IMR-90 (cell line): ENCODE results near the gene ETHE1. TPM values are rescaled to one million over a fixed set of nuclear protein-coding genes. Genes with fewer than 3 reads are reported as not detected.
A peak's percentile ranks its signal among the peaks of the same experiment; 100 is the strongest.

Experiments
- ATAC-seq: fragments of 200-7000 bp; cut with Tn5 transposase; 2 replicates; pipeline ENCODE4 v1.9.1; 2020; ENCODE audit warnings: low read depth, mild to moderate bottlenecking, moderate library complexity
- BruUV-seq: library from RNA; stranded (reverse); fragments of 400-500 nt; replicated peaks from 2 replicates; lab custom pipeline; 2021; lab: Mats Ljungman, UMichigan
- CTCF ChIA-PET: fragments of 300-600 bp; formaldehyde crosslinking; extraction: SDS; loops from one replicate; lab custom pipeline; 2021; ENCODE audit warnings: antibody characterized with exemption; lab: Yijun Ruan, JAX
- POLR2A ChIA-PET: fragments of 300-600 bp; sonication (Branson Sonifier 250); formaldehyde crosslinking; loops from one replicate; lab custom pipeline; 2022; ENCODE audit warnings: antibody characterized with exemption; ENCODE audit not compliant: unreplicated experiment; lab: Charles Lee
- DNase-seq: peaks from one replicate; pipeline ENCODE4 v3.0.0; 2013
- H2AFZ ChIP-seq: replicated peaks from 2 replicates; pipeline ENCODE3; 2013; ENCODE audit warnings: low read length, mild to moderate bottlenecking; ENCODE audit not compliant: poor library complexity
- H2AK5ac ChIP-seq: 2 replicates; pipeline ENCODE4 v1.6.1; 2013; ENCODE audit warnings: low read depth, low read length, inconsistent platforms
- H2AK9ac ChIP-seq: replicated peaks from 2 replicates; pipeline ENCODE3; 2013; ENCODE audit warnings: mild to moderate bottlenecking, low read depth, low read length, moderate library complexity; ENCODE audit not compliant: poor library complexity
- H2BK120ac ChIP-seq: 2 replicates; pipeline ENCODE4 v1.6.1; 2013; ENCODE audit warnings: low read depth, low read length, inconsistent platforms
- H2BK15ac ChIP-seq: 3 replicates; pipeline ENCODE4 v1.6.1; 2013; ENCODE audit warnings: low read depth, low read length, inconsistent platforms
- H2BK20ac ChIP-seq: 2 replicates; pipeline ENCODE4 v1.6.1; 2013; ENCODE audit warnings: low read depth, mild to moderate bottlenecking, inconsistent platforms, low read length, moderate library complexity
- H2BK5ac ChIP-seq: 2 replicates; pipeline ENCODE4 v1.6.1; 2013; ENCODE audit warnings: mild to moderate bottlenecking, low read depth, low read length, inconsistent platforms; ENCODE audit not compliant: poor library complexity, severe bottlenecking
- H3K14ac ChIP-seq: replicated peaks from 2 replicates; pipeline ENCODE4 v1.6.1; 2013; ENCODE audit warnings: low read depth, low read length, inconsistent platforms
- H3K18ac ChIP-seq: 2 replicates; pipeline ENCODE4 v1.6.1; 2013; ENCODE audit warnings: low read depth, low read length, control low read depth
- H3K23ac ChIP-seq: 2 replicates; pipeline ENCODE4 v1.6.1; 2013; ENCODE audit warnings: low read depth, low read length, inconsistent platforms
- H3K27ac ChIP-seq: 2 replicates; pipeline ENCODE4 v1.5.1; 2013; ENCODE audit warnings: mild to moderate bottlenecking, control low read depth, low read length; ENCODE audit not compliant: insufficient read depth
- H3K27me3 ChIP-seq: 2 replicates; pipeline ENCODE4 v1.6.1; 2013; ENCODE audit warnings: low read length; ENCODE audit not compliant: control insufficient read depth, insufficient read depth
- H3K36me3 ChIP-seq: 2 replicates; pipeline ENCODE4 v1.6.1; 2013; ENCODE audit warnings: low read length, mixed read lengths; ENCODE audit not compliant: control insufficient read depth, insufficient read depth
- H3K4ac ChIP-seq: 2 replicates; pipeline ENCODE4 v1.6.1; 2013; ENCODE audit warnings: low read depth, low read length, inconsistent platforms
- H3K4me1 ChIP-seq: 2 replicates; pipeline ENCODE4 v1.6.1; 2013; ENCODE audit warnings: low read length, mixed read lengths; ENCODE audit not compliant: control insufficient read depth, insufficient read depth
- H3K4me2 ChIP-seq: 2 replicates; pipeline ENCODE4 v1.6.1; 2013; ENCODE audit warnings: low read depth, mild to moderate bottlenecking, control low read depth, low read length, moderate library complexity
- H3K4me3 ChIP-seq: 2 replicates; pipeline ENCODE4 v1.5.1; 2013; ENCODE audit warnings: low read depth, mild to moderate bottlenecking, control low read depth, low read length, moderate library complexity; ENCODE audit not compliant: insufficient read depth
- H3K56ac ChIP-seq: 2 replicates; pipeline ENCODE4 v1.6.1; 2013; ENCODE audit warnings: low read length, inconsistent platforms; ENCODE audit not compliant: insufficient read depth; ENCODE audit errors: extremely low read depth
- H3K79me1 ChIP-seq, 2 experiments: 2 replicates each; pipeline ENCODE4 v1.6.1; 2013; ENCODE audit warnings: low read length in 2 of 2, inconsistent platforms in 1 of 2, low read depth in 1 of 2
- H3K9ac ChIP-seq: 2 replicates; pipeline ENCODE4 v1.6.1; 2013; ENCODE audit warnings: low read depth, low read length, control low read depth
- H3K9me1 ChIP-seq: 2 replicates; pipeline ENCODE4 v1.6.1; 2013; ENCODE audit warnings: low read length, inconsistent platforms; ENCODE audit not compliant: insufficient read depth
- H3K9me3 ChIP-seq: 2 replicates; pipeline ENCODE4 v1.6.1; 2013; ENCODE audit warnings: low read length; ENCODE audit not compliant: control insufficient read depth, insufficient read depth
- H4K20me1 ChIP-seq: 2 replicates; pipeline ENCODE4 v1.6.1; 2013; ENCODE audit warnings: low read length, inconsistent platforms; ENCODE audit not compliant: insufficient read depth
- H4K5ac ChIP-seq: 2 replicates; pipeline ENCODE4 v1.6.1; 2013; ENCODE audit warnings: mild to moderate bottlenecking, low read depth, low read length, control low read depth
- H4K8ac ChIP-seq, 2 experiments: 2 replicates each; pipeline ENCODE4 v1.6.1; 2013; ENCODE audit warnings: low read depth in 2 of 2, low read length in 2 of 2, control low read depth in 1 of 2, inconsistent platforms in 1 of 2
- H4K91ac ChIP-seq: 2 replicates; pipeline ENCODE4 v1.6.1; 2013; ENCODE audit warnings: low read depth, low read length, inconsistent platforms; ENCODE audit not compliant: insufficient read depth
- BHLHE40 ChIP-seq: fragments of 150-350 bp; IDR thresholded peaks from 2 replicates; pipeline ENCODE4 v1.6.1; 2016; ENCODE audit warnings: mild to moderate bottlenecking, low read depth, low read length
- CEBPB ChIP-seq: IDR thresholded peaks from 2 replicates; pipeline ENCODE4 v1.6.1; 2012; ENCODE audit warnings: low read depth, low read length, improper control_type of control experiment
- CHD1 ChIP-seq: IDR thresholded peaks from 2 replicates; pipeline ENCODE4 v1.6.1; 2012; ENCODE audit warnings: low read depth, low read length, improper control_type of control experiment
- FOS ChIP-seq: fragments of 150-350 bp; IDR thresholded peaks from 2 replicates; pipeline ENCODE4 v1.6.1; 2016; ENCODE audit warnings: low read depth, low read length
- MAFK ChIP-seq: IDR thresholded peaks from 2 replicates; pipeline ENCODE4 v1.6.1; 2012; ENCODE audit warnings: low read depth, low read length, improper control_type of control experiment
- MAZ ChIP-seq: IDR thresholded peaks from 2 replicates; pipeline ENCODE4 v1.6.1; 2012; ENCODE audit warnings: low read depth, mild to moderate bottlenecking, low read length, improper control_type of control experiment, moderate library complexity, borderline replicate concordance
- NFE2L2 ChIP-seq: fragments of 150-350 bp; IDR thresholded peaks from 2 replicates; pipeline ENCODE4 v1.6.1; 2016; ENCODE audit warnings: low read depth, mild to moderate bottlenecking, low read length
- POLR2A ChIP-seq: IDR thresholded peaks from 2 replicates; pipeline ENCODE4 v1.6.1; 2012; ENCODE audit warnings: mild to moderate bottlenecking, low read depth, low read length
- RAD21 ChIP-seq: IDR thresholded peaks from 2 replicates; pipeline ENCODE4 v1.6.1; 2012; ENCODE audit warnings: low read length, improper control_type of control experiment
- RFX5 ChIP-seq: IDR thresholded peaks from 2 replicates; pipeline ENCODE4 v1.8.0; 2012; ENCODE audit warnings: low read depth, mild to moderate bottlenecking, low read length, moderate library complexity
- SMC3 ChIP-seq: fragments of 150-350 bp; IDR thresholded peaks from 2 replicates; pipeline ENCODE4 v1.6.1; 2016; ENCODE audit warnings: low read depth, mild to moderate bottlenecking, antibody characterized with exemption, low read length, moderate library complexity
- USF2 ChIP-seq: fragments of 150-350 bp; IDR thresholded peaks from 2 replicates; pipeline ENCODE4 v1.6.1; 2017; ENCODE audit warnings: mild to moderate bottlenecking, antibody characterized with exemption, low read length, low read depth
- WGBS, 2 experiments: methylation state at CpG; one replicate each; pipeline versions ENCODE4 v1.1.5 to v1.1.7; 2013; ENCODE audit warnings: missing lambda C conversion rate in 2 of 2; ENCODE audit not compliant: insufficient read length in 1 of 2; ENCODE audit errors: extremely low coverage in 2 of 2; 5-methylcytosine and 5-hydroxymethylcytosine counted together
- dilution Hi-C: fragments of 300-500 bp; cut with HindIII; formaldehyde crosslinking; loops from one replicate; pipeline ENCODE4 v1.14.3; 2018; ENCODE audit warnings: low sequenced_read_pairs; ENCODE audit not compliant: unreplicated experiment
- in situ Hi-C: fragments of 300-500 bp; cut with MboI; formaldehyde crosslinking; loops from 3 replicates; pipeline ENCODE4 v1.14.3; 2019; ENCODE audit warnings: low sequenced_read_pairs, inconsistent platforms, mixed read lengths
- intact Hi-C: fragments of 100-400 bp; cut with micrococcal nuclease; formaldehyde crosslinking; loops from 2 replicates; pipeline ENCODE4 v1.10.0; 2022
- polyA plus RNA-seq, 3 experiments: library from polyadenylated mRNA; depleted of rRNA; stranded (reverse); fragments of >200 nt; gene quantifications; 2 replicates each; pipeline ENCODE4 v1.2.3, GENCODE V29; 2012; ENCODE audit warnings: low replicate concordance in 1 of 3
- total RNA-seq: library from RNA; depleted of rRNA; stranded (reverse); fragments of >200 nt; gene quantifications from 2 replicates; pipeline ENCODE4 v1.2.3, GENCODE V29; 2012
- TF ChIP-seq, protein P1 (sequence below): conservative IDR thresholded peaks from 2 replicates; pipeline ENCODE4 v1.5.1; 2012; ENCODE audit warnings: mild to moderate bottlenecking, low read depth, low read length, improper control_type of control experiment
- TF ChIP-seq, protein P2 (sequence below): fragments of 150-350 bp; IDR thresholded peaks from 2 replicates; pipeline ENCODE4 v1.6.1; 2016; ENCODE audit warnings: low read depth, mild to moderate bottlenecking, low read length, moderate library complexity, borderline replicate concordance

Gene ETHE1
- total and polyA plus RNA-seq, 2 of the 4 experiments (the other 2 are of a cell fraction): 161 to 233 TPM

- 0 out of 2 replicates have a peak, but pooled peaks cover 1% of the 10 kb centered on the region for H3K36me3 ChIP-seq
- H3K4me1 ChIP-seq: peaks cover 5% of the 10 kb centered on the region
- H2BK20ac ChIP-seq: no peak within 1 kb of the TSS
- 0% methylated on average over 6 of the region's 51 CpGs; no CpG with 5 or more reads in 1 of the 2 experiments for WGBS, 2 experiments
- H3K27me3 ChIP-seq: no peaks in the 10 kb centered on the region
- intact Hi-C loops: loop anchor here (1.0 kb wide), 1 partner anchor 21 kb away; the partner anchor contains the start of genes IRGQ and ZNF576
- H3K18ac ChIP-seq: peak within 1 kb of the TSS; percentile 16; the same call in 1 of the 2 replicates
- peak within 1 kb of the TSS; percentile 57; the same call in 1 of the 2 replicates for H2BK120ac ChIP-seq
- peak within 1 kb of the TSS; percentile 71 for H4K5ac ChIP-seq
- peaks cover 3% of the 10 kb centered on the region; the same call in 1 of the 2 replicates for H3K9me1 ChIP-seq
- H2AK9ac ChIP-seq: peak within 1 kb of the TSS; percentile 94
- H3K4me3 ChIP-seq: peak within 1 kb of the TSS; percentile 71
- H3K79me1 ChIP-seq: peaks cover 24 to 46% of the 10 kb centered on the region in 2 experiments
- peak within 1 kb of the TSS; percentile 96 for H3K4ac ChIP-seq
- peak within 1 kb of the TSS; percentile 95 for H3K14ac ChIP-seq
- ATAC-seq (peak; percentile 99), DNase-seq (peak; percentile 98)
- peak within 1 kb of the TSS; percentile 78 to 92 for H4K8ac ChIP-seq
- ChIA-PET POLR2A (no interaction called here), CTCF (interaction anchor here (1.0 kb wide), 1 partner anchor 20 kb away, joined by 3 read pairs; no protein-coding TSS in a partner anchor)
- peak within 1 kb of the TSS; percentile 96 for H3K9ac ChIP-seq
- peak within 1 kb of the TSS; percentile 90 for H3K27ac ChIP-seq
- no peak within 1 kb of the TSS; the same call in 2 of the 3 replicates for H2BK15ac ChIP-seq
- peak within 1 kb of the TSS; percentile 82 for H2BK5ac ChIP-seq
- H2AFZ ChIP-seq: peak within 1 kb of the TSS; percentile 98
- H2AK5ac ChIP-seq: peak within 1 kb of the TSS; percentile 88
- peak within 1 kb of the TSS; percentile 66 for H3K23ac ChIP-seq
- in situ Hi-C loops: no loop called here
- peak within 1 kb of the TSS; percentile 74 for H3K56ac ChIP-seq
- H3K4me2 ChIP-seq: peak within 1 kb of the TSS; percentile 71
- H4K20me1 ChIP-seq: no peaks in the 10 kb centered on the region
- dilution Hi-C loops: no loop called here
- H3K9me3 ChIP-seq: no peaks in the 10 kb centered on the region
- H4K91ac ChIP-seq: peak within 1 kb of the TSS; percentile 91
- no TSS peak for BruUV-seq
- no peak for TF ChIP-seq MAFK
- TF ChIP-seq USF2: no peak
- TF ChIP-seq, protein P1, sequence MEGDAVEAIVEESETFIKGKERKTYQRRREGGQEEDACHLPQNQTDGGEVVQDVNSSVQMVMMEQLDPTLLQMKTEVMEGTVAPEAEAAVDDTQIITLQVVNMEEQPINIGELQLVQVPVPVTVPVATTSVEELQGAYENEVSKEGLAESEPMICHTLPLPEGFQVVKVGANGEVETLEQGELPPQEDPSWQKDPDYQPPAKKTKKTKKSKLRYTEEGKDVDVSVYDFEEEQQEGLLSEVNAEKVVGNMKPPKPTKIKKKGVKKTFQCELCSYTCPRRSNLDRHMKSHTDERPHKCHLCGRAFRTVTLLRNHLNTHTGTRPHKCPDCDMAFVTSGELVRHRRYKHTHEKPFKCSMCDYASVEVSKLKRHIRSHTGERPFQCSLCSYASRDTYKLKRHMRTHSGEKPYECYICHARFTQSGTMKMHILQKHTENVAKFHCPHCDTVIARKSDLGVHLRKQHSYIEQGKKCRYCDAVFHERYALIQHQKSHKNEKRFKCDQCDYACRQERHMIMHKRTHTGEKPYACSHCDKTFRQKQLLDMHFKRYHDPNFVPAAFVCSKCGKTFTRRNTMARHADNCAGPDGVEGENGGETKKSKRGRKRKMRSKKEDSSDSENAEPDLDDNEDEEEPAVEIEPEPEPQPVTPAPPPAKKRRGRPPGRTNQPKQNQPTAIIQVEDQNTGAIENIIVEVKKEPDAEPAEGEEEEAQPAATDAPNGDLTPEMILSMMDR: no peak
- 0 out of 2 replicates have a peak, but pooled peaks have one; percentile 58 for TF ChIP-seq CHD1
- TF ChIP-seq FOS: no peak
- TF ChIP-seq, protein P2, sequence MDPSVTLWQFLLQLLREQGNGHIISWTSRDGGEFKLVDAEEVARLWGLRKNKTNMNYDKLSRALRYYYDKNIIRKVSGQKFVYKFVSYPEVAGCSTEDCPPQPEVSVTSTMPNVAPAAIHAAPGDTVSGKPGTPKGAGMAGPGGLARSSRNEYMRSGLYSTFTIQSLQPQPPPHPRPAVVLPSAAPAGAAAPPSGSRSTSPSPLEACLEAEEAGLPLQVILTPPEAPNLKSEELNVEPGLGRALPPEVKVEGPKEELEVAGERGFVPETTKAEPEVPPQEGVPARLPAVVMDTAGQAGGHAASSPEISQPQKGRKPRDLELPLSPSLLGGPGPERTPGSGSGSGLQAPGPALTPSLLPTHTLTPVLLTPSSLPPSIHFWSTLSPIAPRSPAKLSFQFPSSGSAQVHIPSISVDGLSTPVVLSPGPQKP: no peak
- TF ChIP-seq NFE2L2: no peak
- TF ChIP-seq RFX5: peak; percentile 90
- no peak for TF ChIP-seq BHLHE40
- peak; percentile 81 for TF ChIP-seq MAZ
- no peak for TF ChIP-seq CEBPB
- no peak for TF ChIP-seq SMC3
- no peak for TF ChIP-seq RAD21
- peak; percentile 58; the same call in 1 of the 2 replicates for TF ChIP-seq POLR2A
Observed at GRCh38 chr19:43575156-43575950, 48.4 kb upstream of the ETHE1 start, which contains the start of the genes PINLYP and XRCC1. Gene PINLYP (plus strand): TSS chr19:43575801. CDS start chr19:43577192, 1,391 bp downstream. Gene XRCC1 (minus strand): TSS chr19:43575527. CDS start chr19:43575458, 69 bp downstream.
